IPS DF 19.7 (cell line): Measurements from ENCODE around the gene OR52H1.

Experiments used
- DNase-seq: peaks from one replicate; pipeline ENCODE4 v3.0.0-alpha.2; 2013; ENCODE audit warnings: low read depth, low spot score

The OR52H1 gene

DNA sequence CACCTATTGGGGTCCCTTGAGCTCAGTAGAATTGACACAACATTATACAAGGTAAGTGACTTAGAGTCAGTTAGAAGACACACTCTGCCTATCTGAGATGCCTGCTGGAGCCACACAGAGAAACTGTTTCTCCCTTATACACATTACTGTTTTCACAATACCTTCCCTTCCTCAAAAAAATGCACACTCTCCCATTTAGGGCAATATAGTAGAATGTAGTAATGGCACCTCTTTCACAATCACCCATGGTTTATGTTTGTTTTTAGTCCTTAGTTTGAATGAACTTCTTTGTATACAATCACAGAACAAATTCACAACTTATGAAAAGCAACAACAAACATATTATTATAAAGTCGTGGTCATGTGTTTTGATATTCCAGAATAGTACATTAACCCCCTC, 14.3 kb downstream of the OR52H1 start:
- DNase-seq: no peak

DNA sequence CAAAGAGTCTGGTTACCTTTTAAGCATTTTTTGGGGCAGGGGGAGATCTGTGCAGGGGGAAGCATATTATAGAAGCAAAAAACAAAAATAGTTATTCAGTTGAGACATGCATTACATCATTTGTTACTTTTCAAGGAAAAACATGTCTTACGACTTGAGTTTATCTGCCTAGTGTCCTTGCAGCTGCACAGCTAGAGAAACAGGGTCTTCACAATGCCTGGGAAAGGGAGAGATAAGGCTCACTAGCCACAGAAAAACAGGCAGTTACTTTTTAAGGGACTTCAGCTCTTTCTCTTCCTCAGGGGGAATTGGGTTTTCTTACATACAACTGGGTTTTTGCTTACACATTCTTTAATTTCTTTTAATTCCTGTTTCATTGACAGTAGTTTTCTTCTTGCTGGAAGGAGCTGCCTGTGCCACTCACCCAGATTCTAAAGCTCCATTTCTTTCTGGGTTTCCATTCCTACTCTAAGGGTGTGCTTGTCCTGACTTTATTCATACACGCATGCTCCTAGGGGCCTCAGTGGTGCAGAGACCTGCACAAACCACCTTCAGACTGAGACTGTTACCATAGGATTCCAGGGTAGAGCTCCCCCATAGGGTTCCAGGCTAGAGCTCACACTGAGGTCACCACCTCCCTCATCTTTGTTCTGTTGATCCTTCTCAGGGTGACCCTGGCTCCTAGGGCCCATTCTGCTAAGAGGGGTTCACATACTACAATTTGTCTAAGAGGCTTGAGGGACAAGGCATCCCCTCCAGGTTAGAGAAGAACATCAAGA, 17.1 kb downstream of the OR52H1 start:
- DNase-seq: no peak

DNA sequence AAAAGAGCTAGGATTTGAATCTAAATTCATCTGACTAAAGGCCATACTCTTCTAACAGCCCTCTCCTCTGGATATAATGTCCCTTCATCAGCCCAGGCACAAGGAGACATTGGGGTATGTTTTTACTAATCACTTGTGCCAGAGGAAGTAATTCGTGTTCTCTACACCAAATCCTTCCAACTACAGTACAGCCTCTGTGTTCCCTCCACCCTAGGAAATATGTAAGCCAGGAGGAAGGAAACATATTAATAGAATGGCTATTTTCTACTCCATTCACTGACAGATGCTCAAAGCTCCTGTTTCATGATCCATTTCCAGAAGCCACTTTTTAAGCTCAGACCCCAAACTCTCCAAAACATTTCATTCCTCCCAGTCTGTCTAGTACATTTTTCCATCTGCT, 19.8 kb downstream of the OR52H1 start:
- no peak for DNase-seq

GRCh38 chr11:5527716-5528115, 20.6 kb downstream of the OR52H1 start:
- DNase-seq: no peak

- no peak for DNase-seq
Observed at GRCh38 chr11:5524756-5525155, 23.6 kb downstream of the OR52H1 start.

DNA sequence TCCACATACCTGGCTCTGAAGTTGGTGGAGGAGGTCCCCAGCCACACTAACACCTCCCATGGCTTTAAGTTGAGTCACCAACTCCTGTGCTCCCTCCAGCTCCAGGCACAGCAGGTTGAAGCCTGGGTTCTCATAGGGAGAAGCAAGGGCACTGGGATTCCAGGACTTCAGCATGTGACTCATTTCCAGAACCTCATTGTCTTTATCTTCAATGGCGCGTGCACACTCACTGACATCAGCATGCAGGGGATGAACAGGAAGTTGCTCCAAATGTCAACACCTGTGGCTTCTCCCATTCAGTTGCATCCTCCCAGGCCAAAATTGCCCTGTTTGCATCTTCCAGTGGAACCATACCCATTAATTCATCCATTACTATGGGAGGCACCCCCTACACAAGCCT, 26.0 kb downstream of the OR52H1 start:
- no peak for DNase-seq

- no peak for DNase-seq
Observed at GRCh38 chr11:5521540-5521939, 26.8 kb downstream of the OR52H1 start.

- DNase-seq: no peak
Observed at GRCh38 chr11:5516599-5516998, 31.7 kb downstream of the OR52H1 start, which contains the start of gene UBQLNL. Gene UBQLNL (minus strand): TSS chr11:5516699. CDS start chr11:5516441, 258 bp downstream.

DNA sequence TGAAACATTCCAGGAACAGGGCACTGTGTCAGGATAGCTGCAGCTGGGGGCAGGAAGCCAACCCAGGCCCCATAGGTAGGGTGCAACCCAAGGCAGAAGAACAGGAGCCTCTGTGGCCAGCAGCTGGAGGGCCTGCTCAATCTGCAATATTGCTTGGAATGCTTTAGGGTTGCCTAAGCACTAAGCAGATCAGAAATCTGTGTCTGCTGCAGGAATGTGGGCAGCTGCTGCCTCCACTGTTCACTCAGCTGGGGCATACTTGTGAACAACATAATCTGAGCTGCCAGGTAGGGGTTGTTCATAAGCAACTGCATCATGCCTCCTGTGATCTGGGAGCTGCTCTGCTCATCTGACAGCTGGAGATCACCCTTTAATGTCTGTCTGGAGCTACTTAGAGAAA, 33.5 kb downstream of the OR52H1 start:
- no peak for DNase-seq

GRCh38 chr11:5509803-5510202, 38.5 kb downstream of the OR52H1 start, which contains the start of gene UBQLN3:
Gene UBQLN3 (minus strand): TSS chr11:5509957. CDS start chr11:5509558, 399 bp downstream.
- DNase-seq: no peak

GRCh38 chr11:5508605-5509004, 39.7 kb downstream of the OR52H1 start:
- DNase-seq: no peak

GRCh38 chr11:5507933-5508305, 40.4 kb downstream of the OR52H1 start:
- no peak for DNase-seq

- no peak for DNase-seq
Observed at GRCh38 chr11:5507177-5507932, 41.0 kb downstream of the OR52H1 start.

GRCh38 chr11:5505363-5506048, 42.8 kb downstream of the OR52H1 start:
- DNase-seq: no peak

- DNase-seq: no peak
Observed at GRCh38 chr11:5504403-5504921, 43.9 kb downstream of the OR52H1 start.

GRCh38 chr11:5500393-5500801, 47.9 kb downstream of the OR52H1 start:
- no peak for DNase-seq

- DNase-seq: no peak
Observed at GRCh38 chr11:5499671-5500070, 48.7 kb downstream of the OR52H1 start.
